Measurements from ENCODE around the gene JARID2.

DNA sequence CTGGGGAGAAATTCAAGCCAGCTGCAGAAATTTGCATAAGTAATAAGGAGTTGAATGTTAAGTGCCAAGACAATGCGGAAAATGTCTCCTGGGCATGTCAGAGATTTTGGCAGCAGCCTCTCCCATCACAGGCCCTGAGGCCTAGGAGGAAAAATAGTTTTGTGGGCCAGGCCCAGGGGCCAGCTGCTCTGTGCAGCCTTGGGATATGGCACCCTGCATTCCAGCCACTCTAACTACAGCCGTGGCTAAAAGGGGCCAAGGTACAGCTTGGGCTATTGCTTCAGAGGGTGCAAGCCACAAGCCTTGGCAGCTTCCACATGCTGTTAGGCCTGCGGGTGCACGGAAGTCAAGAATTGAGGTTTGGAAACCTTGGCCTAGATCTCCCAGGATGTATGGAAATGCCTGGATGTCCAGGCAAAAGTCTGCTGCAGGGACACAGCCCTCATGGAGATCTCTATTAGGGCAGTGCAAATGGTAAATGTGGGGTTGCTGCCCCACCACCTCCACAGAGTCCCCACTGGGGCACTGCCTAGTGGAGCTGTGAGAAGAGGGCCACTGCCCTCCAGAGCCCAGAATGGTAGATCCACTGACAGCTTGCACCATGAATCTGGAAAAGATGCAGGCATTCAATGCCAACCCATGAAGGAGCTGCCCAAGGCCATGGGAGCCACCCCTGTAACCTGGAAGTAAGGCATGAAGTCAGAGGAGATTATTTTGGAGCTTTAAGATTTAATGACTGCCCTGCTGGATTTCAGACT, 290.5 kb downstream of the JARID2 start:
- TF ChIP-seq ZNF232 (CRISPR knock-in tag; IDR thresholded peaks at IDR 0.05; ENCODE audit: borderline replicate concordance) (no peak), EP300 (IDR thresholded peaks at IDR 0.05; ENCODE audit: low read depth in 2 of 2, low read length in 2 of 2) (no peak), EP300 (CRISPR knock-in tag; IDR thresholded peaks at IDR 0.05; ENCODE audit: borderline replicate concordance) (no peak), KDM1A (CRISPR knock-in tag; IDR thresholded peaks at IDR 0.05) (no peak), ETV6 (CRISPR knock-in tag; conservative IDR thresholded peaks at IDR 0.05) (no peak), ZNF547 (CRISPR knock-in tag; IDR thresholded peaks at IDR 0.05) (no peak)
- TF ChIP-seq, protein P1, sequence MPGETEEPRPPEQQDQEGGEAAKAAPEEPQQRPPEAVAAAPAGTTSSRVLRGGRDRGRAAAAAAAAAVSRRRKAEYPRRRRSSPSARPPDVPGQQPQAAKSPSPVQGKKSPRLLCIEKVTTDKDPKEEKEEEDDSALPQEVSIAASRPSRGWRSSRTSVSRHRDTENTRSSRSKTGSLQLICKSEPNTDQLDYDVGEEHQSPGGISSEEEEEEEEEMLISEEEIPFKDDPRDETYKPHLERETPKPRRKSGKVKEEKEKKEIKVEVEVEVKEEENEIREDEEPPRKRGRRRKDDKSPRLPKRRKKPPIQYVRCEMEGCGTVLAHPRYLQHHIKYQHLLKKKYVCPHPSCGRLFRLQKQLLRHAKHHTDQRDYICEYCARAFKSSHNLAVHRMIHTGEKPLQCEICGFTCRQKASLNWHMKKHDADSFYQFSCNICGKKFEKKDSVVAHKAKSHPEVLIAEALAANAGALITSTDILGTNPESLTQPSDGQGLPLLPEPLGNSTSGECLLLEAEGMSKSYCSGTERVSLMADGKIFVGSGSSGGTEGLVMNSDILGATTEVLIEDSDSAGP (CRISPR knock-in tag; IDR thresholded peaks at IDR 0.05; ENCODE audit: borderline replicate concordance), result no peak
- TF ChIP-seq, protein P2, sequence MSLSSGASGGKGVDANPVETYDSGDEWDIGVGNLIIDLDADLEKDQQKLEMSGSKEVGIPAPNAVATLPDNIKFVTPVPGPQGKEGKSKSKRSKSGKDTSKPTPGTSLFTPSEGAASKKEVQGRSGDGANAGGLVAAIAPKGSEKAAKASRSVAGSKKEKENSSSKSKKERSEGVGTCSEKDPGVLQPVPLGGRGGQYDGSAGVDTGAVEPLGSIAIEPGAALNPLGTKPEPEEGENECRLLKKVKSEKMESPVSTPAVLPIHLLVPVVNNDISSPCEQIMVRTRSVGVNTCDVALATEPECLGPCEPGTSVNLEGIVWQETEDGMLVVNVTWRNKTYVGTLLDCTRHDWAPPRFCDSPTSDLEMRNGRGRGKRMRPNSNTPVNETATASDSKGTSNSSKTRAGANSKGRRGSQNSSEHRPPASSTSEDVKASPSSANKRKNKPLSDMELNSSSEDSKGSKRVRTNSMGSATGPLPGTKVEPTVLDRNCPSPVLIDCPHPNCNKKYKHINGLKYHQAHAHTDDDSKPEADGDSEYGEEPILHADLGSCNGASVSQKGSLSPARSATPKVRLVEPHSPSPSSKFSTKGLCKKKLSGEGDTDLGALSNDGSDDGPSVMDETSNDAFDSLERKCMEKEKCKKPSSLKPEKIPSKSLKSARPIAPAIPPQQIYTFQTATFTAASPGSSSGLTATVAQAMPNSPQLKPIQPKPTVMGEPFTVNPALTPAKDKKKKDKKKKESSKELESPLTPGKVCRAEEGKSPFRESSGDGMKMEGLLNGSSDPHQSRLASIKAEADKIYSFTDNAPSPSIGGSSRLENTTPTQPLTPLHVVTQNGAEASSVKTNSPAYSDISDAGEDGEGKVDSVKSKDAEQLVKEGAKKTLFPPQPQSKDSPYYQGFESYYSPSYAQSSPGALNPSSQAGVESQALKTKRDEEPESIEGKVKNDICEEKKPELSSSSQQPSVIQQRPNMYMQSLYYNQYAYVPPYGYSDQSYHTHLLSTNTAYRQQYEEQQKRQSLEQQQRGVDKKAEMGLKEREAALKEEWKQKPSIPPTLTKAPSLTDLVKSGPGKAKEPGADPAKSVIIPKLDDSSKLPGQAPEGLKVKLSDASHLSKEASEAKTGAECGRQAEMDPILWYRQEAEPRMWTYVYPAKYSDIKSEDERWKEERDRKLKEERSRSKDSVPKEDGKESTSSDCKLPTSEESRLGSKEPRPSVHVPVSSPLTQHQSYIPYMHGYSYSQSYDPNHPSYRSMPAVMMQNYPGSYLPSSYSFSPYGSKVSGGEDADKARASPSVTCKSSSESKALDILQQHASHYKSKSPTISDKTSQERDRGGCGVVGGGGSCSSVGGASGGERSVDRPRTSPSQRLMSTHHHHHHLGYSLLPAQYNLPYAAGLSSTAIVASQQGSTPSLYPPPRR (CRISPR knock-in tag; IDR thresholded peaks at IDR 0.05; ENCODE audit: borderline replicate concordance), result no peak
- TF ChIP-seq, protein P3, sequence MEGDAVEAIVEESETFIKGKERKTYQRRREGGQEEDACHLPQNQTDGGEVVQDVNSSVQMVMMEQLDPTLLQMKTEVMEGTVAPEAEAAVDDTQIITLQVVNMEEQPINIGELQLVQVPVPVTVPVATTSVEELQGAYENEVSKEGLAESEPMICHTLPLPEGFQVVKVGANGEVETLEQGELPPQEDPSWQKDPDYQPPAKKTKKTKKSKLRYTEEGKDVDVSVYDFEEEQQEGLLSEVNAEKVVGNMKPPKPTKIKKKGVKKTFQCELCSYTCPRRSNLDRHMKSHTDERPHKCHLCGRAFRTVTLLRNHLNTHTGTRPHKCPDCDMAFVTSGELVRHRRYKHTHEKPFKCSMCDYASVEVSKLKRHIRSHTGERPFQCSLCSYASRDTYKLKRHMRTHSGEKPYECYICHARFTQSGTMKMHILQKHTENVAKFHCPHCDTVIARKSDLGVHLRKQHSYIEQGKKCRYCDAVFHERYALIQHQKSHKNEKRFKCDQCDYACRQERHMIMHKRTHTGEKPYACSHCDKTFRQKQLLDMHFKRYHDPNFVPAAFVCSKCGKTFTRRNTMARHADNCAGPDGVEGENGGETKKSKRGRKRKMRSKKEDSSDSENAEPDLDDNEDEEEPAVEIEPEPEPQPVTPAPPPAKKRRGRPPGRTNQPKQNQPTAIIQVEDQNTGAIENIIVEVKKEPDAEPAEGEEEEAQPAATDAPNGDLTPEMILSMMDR (CRISPR knock-in tag; IDR thresholded peaks at IDR 0.05), result no peak
- TF ChIP-seq, protein P4, sequence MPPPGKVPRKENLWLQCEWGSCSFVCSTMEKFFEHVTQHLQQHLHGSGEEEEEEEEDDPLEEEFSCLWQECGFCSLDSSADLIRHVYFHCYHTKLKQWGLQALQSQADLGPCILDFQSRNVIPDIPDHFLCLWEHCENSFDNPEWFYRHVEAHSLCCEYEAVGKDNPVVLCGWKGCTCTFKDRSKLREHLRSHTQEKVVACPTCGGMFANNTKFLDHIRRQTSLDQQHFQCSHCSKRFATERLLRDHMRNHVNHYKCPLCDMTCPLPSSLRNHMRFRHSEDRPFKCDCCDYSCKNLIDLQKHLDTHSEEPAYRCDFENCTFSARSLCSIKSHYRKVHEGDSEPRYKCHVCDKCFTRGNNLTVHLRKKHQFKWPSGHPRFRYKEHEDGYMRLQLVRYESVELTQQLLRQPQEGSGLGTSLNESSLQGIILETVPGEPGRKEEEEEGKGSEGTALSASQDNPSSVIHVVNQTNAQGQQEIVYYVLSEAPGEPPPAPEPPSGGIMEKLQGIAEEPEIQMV (CRISPR knock-in tag; IDR thresholded peaks at IDR 0.05; ENCODE audit: low read depth), result no peak
- TF ChIP-seq, protein P5, sequence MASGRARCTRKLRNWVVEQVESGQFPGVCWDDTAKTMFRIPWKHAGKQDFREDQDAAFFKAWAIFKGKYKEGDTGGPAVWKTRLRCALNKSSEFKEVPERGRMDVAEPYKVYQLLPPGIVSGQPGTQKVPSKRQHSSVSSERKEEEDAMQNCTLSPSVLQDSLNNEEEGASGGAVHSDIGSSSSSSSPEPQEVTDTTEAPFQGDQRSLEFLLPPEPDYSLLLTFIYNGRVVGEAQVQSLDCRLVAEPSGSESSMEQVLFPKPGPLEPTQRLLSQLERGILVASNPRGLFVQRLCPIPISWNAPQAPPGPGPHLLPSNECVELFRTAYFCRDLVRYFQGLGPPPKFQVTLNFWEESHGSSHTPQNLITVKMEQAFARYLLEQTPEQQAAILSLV (CRISPR knock-in tag; IDR thresholded peaks at IDR 0.05; ENCODE audit: borderline replicate concordance), result no peak
- TF ChIP-seq, protein P6, sequence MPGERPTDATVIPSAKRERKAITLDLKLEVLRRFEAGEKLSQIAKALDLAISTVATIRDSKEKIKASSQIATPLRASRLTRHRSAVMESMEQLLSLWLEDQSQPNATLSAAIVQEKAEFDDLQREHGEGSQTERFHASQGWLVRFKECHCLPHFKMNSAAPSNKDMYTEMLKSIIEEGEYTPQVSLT (CRISPR knock-in tag; IDR thresholded peaks at IDR 0.05; ENCODE audit: borderline replicate concordance, low read depth), result no peak
- TF ChIP-seq, protein P7, sequence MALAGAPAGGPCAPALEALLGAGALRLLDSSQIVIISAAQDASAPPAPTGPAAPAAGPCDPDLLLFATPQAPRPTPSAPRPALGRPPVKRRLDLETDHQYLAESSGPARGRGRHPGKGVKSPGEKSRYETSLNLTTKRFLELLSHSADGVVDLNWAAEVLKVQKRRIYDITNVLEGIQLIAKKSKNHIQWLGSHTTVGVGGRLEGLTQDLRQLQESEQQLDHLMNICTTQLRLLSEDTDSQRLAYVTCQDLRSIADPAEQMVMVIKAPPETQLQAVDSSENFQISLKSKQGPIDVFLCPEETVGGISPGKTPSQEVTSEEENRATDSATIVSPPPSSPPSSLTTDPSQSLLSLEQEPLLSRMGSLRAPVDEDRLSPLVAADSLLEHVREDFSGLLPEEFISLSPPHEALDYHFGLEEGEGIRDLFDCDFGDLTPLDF (CRISPR knock-in tag; IDR thresholded peaks at IDR 0.05), result no peak

All from HepG2 (cell line).